NCI-H82 treated with DMSO at 0.1 percent for 48 hours (cell line): ENCODE results near the gene SRM.
A peak's percentile ranks its signal among the peaks of the same experiment; 100 is the strongest.
"Not testable (repeated sequence)": the region's sequence is repeated elsewhere in the genome, so short reads cannot be mapped to it uniquely, and the experiment has no call there.

ENCODE experiments used
- DNase-seq: peaks from one replicate; lab custom pipeline; 2025; ENCODE audit not compliant: unreplicated experiment; lab: John Stamatoyannopoulos, UW

Gene SRM

GRCh38 chr1:11045428-11046269, 14.2 kb downstream of the SRM start:
- no peak for DNase-seq

GRCh38 chr1:11044849-11045427, 14.9 kb downstream of the SRM start:
- DNase-seq = no peak

- no peak for DNase-seq
Observed at GRCh38 chr1:11044086-11044848, 15.6 kb downstream of the SRM start.

- no peak for DNase-seq
Observed at GRCh38 chr1:11042995-11043874, 16.6 kb downstream of the SRM start.

- DNase-seq = no peak
Observed at GRCh38 chr1:11042065-11042464, 17.8 kb downstream of the SRM start.

- DNase-seq = no peak
Observed at GRCh38 chr1:11041048-11041447, 18.8 kb downstream of the SRM start.

GRCh38 chr1:11040105-11040429, 19.8 kb downstream of the SRM start:
- not testable (repeated sequence) for DNase-seq

- DNase-seq = no peak
Observed at GRCh38 chr1:11039351-11040104, 20.3 kb downstream of the SRM start.

- peak; percentile 60 for DNase-seq
Observed at GRCh38 chr1:11037740-11038182, 22.1 kb downstream of the SRM start.

GRCh38 chr1:11037019-11037739, 22.6 kb downstream of the SRM start:
- DNase-seq = not testable (repeated sequence)

GRCh38 chr1:11031624-11032262, 28.1 kb downstream of the SRM start:
- DNase-seq = no peak

- DNase-seq = no peak
Observed at GRCh38 chr1:11030865-11031264, 29.0 kb downstream of the SRM start.

- DNase-seq = no peak
Observed at GRCh38 chr1:11028018-11028417, 31.8 kb downstream of the SRM start.

- no peak for DNase-seq
Observed at GRCh38 chr1:11027316-11027715, 32.5 kb downstream of the SRM start.

GRCh38 chr1:11026903-11027302, 32.9 kb downstream of the SRM start:
- no peak for DNase-seq

GRCh38 chr1:11026052-11026451, 33.8 kb downstream of the SRM start:
- no peak for DNase-seq

GRCh38 chr1:11025618-11026017, 34.2 kb downstream of the SRM start:
- no peak for DNase-seq

- DNase-seq = no peak
Observed at GRCh38 chr1:11024874-11025203, 35.0 kb downstream of the SRM start.

- no peak for DNase-seq
Observed at GRCh38 chr1:11024154-11024873, 35.5 kb downstream of the SRM start.
